ENCODE measurements around the gene INSYN1. TPM values are rescaled to one million over a fixed set of nuclear protein-coding genes. Genes with fewer than 3 reads are reported as not detected.

INSYN1 gene
- total RNA-seq, 1 experiment from 2014 or later, result not detected

GRCh38 chr15:73750438-73750837 lies 2.7 kb downstream of the INSYN1 start:
- intact Hi-C loops (cut with micrococcal nuclease; ENCODE audit: unreplicated experiment), result no loop called here
- DNase-seq, result no peak
- Mint-ChIP-seq H3K27ac (ENCODE audit: unreplicated experiment) (no peak overlapping the region), H3K27me3 (ENCODE audit: unreplicated experiment) (peaks cover 90% of the 10 kb centered on the region), H3K9me3 (ENCODE audit: low read depth, unreplicated experiment) (no peaks in the 10 kb centered on the region), H3K36me3 (ENCODE audit: insufficient read depth, unreplicated experiment) (no peaks in the 10 kb centered on the region), H3K4me1 (ENCODE audit: low read depth, unreplicated experiment) (no peaks in the 10 kb centered on the region), H3K4me3 (ENCODE audit: low read depth, unreplicated experiment) (no peak overlapping the region)
- BruUV-seq (replicated peaks), result no TSS peak
- CTCF ChIA-PET, result interaction anchor here (0.6 kb wide), 1 partner anchor 602 kb away, joined by 3 read pairs; no protein-coding TSS in a partner anchor
- TF ChIP-seq, protein P1, sequence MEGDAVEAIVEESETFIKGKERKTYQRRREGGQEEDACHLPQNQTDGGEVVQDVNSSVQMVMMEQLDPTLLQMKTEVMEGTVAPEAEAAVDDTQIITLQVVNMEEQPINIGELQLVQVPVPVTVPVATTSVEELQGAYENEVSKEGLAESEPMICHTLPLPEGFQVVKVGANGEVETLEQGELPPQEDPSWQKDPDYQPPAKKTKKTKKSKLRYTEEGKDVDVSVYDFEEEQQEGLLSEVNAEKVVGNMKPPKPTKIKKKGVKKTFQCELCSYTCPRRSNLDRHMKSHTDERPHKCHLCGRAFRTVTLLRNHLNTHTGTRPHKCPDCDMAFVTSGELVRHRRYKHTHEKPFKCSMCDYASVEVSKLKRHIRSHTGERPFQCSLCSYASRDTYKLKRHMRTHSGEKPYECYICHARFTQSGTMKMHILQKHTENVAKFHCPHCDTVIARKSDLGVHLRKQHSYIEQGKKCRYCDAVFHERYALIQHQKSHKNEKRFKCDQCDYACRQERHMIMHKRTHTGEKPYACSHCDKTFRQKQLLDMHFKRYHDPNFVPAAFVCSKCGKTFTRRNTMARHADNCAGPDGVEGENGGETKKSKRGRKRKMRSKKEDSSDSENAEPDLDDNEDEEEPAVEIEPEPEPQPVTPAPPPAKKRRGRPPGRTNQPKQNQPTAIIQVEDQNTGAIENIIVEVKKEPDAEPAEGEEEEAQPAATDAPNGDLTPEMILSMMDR (IDR thresholded peaks at IDR 0.05; ENCODE audit: unreplicated experiment), result no peak

DNA sequence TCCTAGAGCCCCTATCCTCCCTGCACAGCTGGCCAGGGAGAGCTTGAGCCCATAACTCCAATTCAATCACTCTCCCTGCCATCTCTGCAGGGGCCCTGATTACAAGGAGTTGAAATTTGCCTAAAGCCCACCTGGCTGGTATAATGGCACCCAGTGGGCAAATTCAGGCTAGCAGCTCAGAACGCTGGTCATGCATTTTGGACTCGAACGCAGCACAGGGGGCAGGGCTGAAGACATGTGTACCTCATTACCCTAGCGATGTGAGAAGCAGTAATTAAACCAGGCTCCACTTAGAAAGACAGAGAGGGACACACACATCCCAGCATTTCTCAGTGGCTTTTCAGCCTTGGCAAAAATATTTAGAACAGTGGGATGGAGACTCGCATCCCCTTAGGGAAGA lies 3.2 kb downstream of the INSYN1 start:
- H3K27me3 Mint-ChIP-seq (ENCODE audit: unreplicated experiment), result peaks cover 90% of the 10 kb centered on the region
- no peaks in the 10 kb centered on the region for H3K36me3 Mint-ChIP-seq (ENCODE audit: insufficient read depth, unreplicated experiment)
- H3K4me3 Mint-ChIP-seq (ENCODE audit: low read depth, unreplicated experiment), result no peak overlapping the region
- CTCF ChIA-PET, result interaction anchor here (0.6 kb wide), 1 partner anchor 56 kb away, joined by 4 read pairs; no protein-coding TSS in a partner anchor
- no peaks in the 10 kb centered on the region for H3K9me3 Mint-ChIP-seq (ENCODE audit: low read depth, unreplicated experiment)
- no peak overlapping the region for H3K27ac Mint-ChIP-seq (ENCODE audit: unreplicated experiment)
- no peak for DNase-seq
- BruUV-seq (replicated peaks), result no TSS peak
- intact Hi-C loops (cut with micrococcal nuclease; ENCODE audit: unreplicated experiment), result no loop called here
- H3K4me1 Mint-ChIP-seq (ENCODE audit: low read depth, unreplicated experiment), result no peaks in the 10 kb centered on the region
- TF ChIP-seq, protein P1 (IDR thresholded peaks at IDR 0.05; ENCODE audit: unreplicated experiment), result no peak

DNA sequence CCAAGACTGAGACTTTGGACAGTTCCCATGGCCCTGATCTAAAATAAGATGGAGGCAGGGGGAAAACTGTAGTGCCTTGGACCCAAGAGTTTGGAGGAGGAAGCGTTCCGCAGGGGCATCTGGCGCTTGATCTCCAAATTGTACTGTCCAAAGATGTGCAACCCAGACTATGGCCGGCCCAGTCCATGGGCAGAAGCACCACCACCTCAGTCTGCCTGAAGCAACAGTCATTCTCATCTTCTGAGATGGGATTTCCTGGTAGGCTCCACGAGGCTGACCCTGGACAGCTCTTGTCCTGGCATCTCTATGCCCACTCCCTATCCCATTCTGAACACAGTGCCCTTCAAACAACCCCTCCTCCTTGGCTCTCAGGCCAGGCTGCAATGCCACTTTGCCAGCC lies 3.6 kb downstream of the INSYN1 start:
- Mint-ChIP-seq H3K36me3 (ENCODE audit: insufficient read depth, unreplicated experiment) (no peaks in the 10 kb centered on the region), H3K9me3 (ENCODE audit: low read depth, unreplicated experiment) (no peaks in the 10 kb centered on the region), H3K27ac (ENCODE audit: unreplicated experiment) (no peak overlapping the region), H3K27me3 (ENCODE audit: unreplicated experiment) (peaks cover 90% of the 10 kb centered on the region), H3K4me3 (ENCODE audit: low read depth, unreplicated experiment) (no peak overlapping the region), H3K4me1 (ENCODE audit: low read depth, unreplicated experiment) (no peaks in the 10 kb centered on the region)
- CTCF ChIA-PET, result interaction anchor here (0.6 kb wide), 1 partner anchor 56 kb away, joined by 4 read pairs; no protein-coding TSS in a partner anchor
- no TSS peak for BruUV-seq (replicated peaks)
- TF ChIP-seq, protein P1 (IDR thresholded peaks at IDR 0.05; ENCODE audit: unreplicated experiment), result no peak
- intact Hi-C loops (cut with micrococcal nuclease; ENCODE audit: unreplicated experiment), result no loop called here
- DNase-seq, result no peak

DNA sequence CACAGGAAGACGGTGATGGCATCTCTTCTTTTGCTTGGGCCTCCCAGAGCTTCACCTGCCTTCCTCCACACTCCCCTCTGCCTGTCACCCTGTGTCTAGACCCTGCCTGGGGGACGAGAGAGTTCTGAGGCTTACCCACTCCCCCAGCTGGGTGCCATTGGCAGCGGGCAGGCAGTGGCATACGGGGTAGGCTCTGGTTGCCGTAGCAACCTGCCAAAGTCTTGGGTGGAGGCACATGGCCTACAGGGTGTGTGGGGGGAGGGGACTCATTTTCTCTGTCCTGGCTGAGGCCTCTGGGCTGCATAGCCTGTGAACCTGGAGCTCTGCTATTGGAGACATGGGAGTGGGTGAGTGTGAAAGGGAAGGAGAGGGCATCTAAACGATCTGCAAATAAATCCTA lies 4.4 kb downstream of the INSYN1 start:
- Mint-ChIP-seq H3K27me3 (ENCODE audit: unreplicated experiment) (peaks cover 88% of the 10 kb centered on the region), H3K4me3 (ENCODE audit: low read depth, unreplicated experiment) (no peak overlapping the region), H3K9me3 (ENCODE audit: low read depth, unreplicated experiment) (no peaks in the 10 kb centered on the region), H3K36me3 (ENCODE audit: insufficient read depth, unreplicated experiment) (no peaks in the 10 kb centered on the region), H3K4me1 (ENCODE audit: low read depth, unreplicated experiment) (no peaks in the 10 kb centered on the region), H3K27ac (ENCODE audit: unreplicated experiment) (no peak overlapping the region)
- no TSS peak for BruUV-seq (replicated peaks)
- DNase-seq, result no peak
- TF ChIP-seq, protein P1 (IDR thresholded peaks at IDR 0.05; ENCODE audit: unreplicated experiment), result no peak
- intact Hi-C loops (cut with micrococcal nuclease; ENCODE audit: unreplicated experiment), result no loop called here
- CTCF ChIA-PET, result interaction anchor here (0.6 kb wide), 2 partner anchors 52 to 89 kb away, joined by 3 to 4 read pairs; no protein-coding TSS in a partner anchor
